ENCODE data around the gene PLPPR1.

GRCh38 chr9:101173907-101174306 is 145.4 kb downstream of the PLPPR1 start:
- TF ChIP-seq ATF1 (CRISPR knock-in tag; IDR thresholded peaks at IDR 0.05) (no peak), TCF7L2 (IDR thresholded peaks at IDR 0.05; ENCODE audit: low read depth, low read length) (no peak)
